ENCODE data around the gene ZNF576. TPM values are rescaled to one million over a fixed set of nuclear protein-coding genes. Genes with fewer than 3 reads are reported as not detected.
"Not testable (repeated sequence)": the region's sequence is repeated elsewhere in the genome, so short reads cannot be mapped to it uniquely, and the experiment has no call there.

The ZNF576 gene
- total RNA-seq, 1 donor from 2014 or later, result 17.3 TPM

GRCh38 chr19:43586346-43586745 lies 10.0 kb upstream of the ZNF576 start:
- H3K9me3 Mint-ChIP-seq, result no peaks in the 10 kb centered on the region
- peaks cover 31% of the 10 kb centered on the region for H3K36me3 Mint-ChIP-seq
- H3K27ac Mint-ChIP-seq, result no peak overlapping the region
- no peaks in the 10 kb centered on the region for H3K27me3 Mint-ChIP-seq
- no peak overlapping the region for H3K4me3 Mint-ChIP-seq
- no peak for DNase-seq (ENCODE audit: extremely low spot score, unreplicated experiment)
- no peak for TF ChIP-seq CTCF (conservative IDR thresholded peaks at IDR 0.05)
- H3K4me1 Mint-ChIP-seq (ENCODE audit: unreplicated experiment), result peaks cover 18% of the 10 kb centered on the region

GRCh38 chr19:43587029-43587428 lies 9.4 kb upstream of the ZNF576 start:
- H3K27ac Mint-ChIP-seq, result not testable (repeated sequence)

GRCh38 chr19:43589277-43589676 lies 7.1 kb upstream of the ZNF576 start:
- Mint-ChIP-seq H3K4me1 (ENCODE audit: unreplicated experiment) (peaks cover 14% of the 10 kb centered on the region), H3K4me3 (no peak overlapping the region), H3K9me3 (no peaks in the 10 kb centered on the region), H3K27me3 (no peaks in the 10 kb centered on the region), H3K36me3 (peaks cover 37% of the 10 kb centered on the region), H3K27ac (no peak overlapping the region)
- no peak for DNase-seq (ENCODE audit: extremely low spot score, unreplicated experiment)
- TF ChIP-seq CTCF (conservative IDR thresholded peaks at IDR 0.05), result no peak

More at GRCh38 chr19:43587029-43587428, 9.4 kb upstream of the ZNF576 start:
- H3K9me3 Mint-ChIP-seq; H3K4me3 Mint-ChIP-seq; DNase-seq (ENCODE audit: extremely low spot score, unreplicated experiment); H3K27me3 Mint-ChIP-seq: not testable (repeated sequence)
- Mint-ChIP-seq H3K4me1 (ENCODE audit: unreplicated experiment) (peaks cover 12% of the 10 kb centered on the region), H3K36me3 (peaks cover 31% of the 10 kb centered on the region)

- H3K36me3 Mint-ChIP-seq, result peaks cover 35% of the 10 kb centered on the region
- H3K4me3 Mint-ChIP-seq, result no peak overlapping the region
- H3K9me3 Mint-ChIP-seq, result no peaks in the 10 kb centered on the region
- no peak overlapping the region for H3K27ac Mint-ChIP-seq
- DNase-seq (ENCODE audit: extremely low spot score, unreplicated experiment), result no peak
- TF ChIP-seq CTCF (conservative IDR thresholded peaks at IDR 0.05), result no peak
- H3K4me1 Mint-ChIP-seq (ENCODE audit: unreplicated experiment), result peaks cover 10% of the 10 kb centered on the region
- no peaks in the 10 kb centered on the region for H3K27me3 Mint-ChIP-seq
Measured at GRCh38 chr19:43589678-43590077, 6.7 kb upstream of the ZNF576 start.

- Mint-ChIP-seq H3K27ac (no peak overlapping the region), H3K27me3 (peaks cover 2% of the 10 kb centered on the region), H3K36me3 (peaks cover 25% of the 10 kb centered on the region), H3K4me1 (ENCODE audit: unreplicated experiment) (peaks cover 15% of the 10 kb centered on the region), H3K9me3 (no peaks in the 10 kb centered on the region), H3K4me3 (no peak overlapping the region)
- TF ChIP-seq CTCF (conservative IDR thresholded peaks at IDR 0.05), result no peak
- DNase-seq (ENCODE audit: extremely low spot score, unreplicated experiment), result no peak
Measured at GRCh38 chr19:43591904-43592772, 4.3 kb upstream of the ZNF576 start.

GRCh38 chr19:43592800-43593350 lies 3.5 kb upstream of the ZNF576 start:
- no peak for DNase-seq (ENCODE audit: extremely low spot score, unreplicated experiment)
- Mint-ChIP-seq H3K4me1 (ENCODE audit: unreplicated experiment) (peaks cover 22% of the 10 kb centered on the region), H3K9me3 (no peaks in the 10 kb centered on the region), H3K27me3 (peaks cover 2% of the 10 kb centered on the region), H3K27ac (peak overlapping the region; percentile 93), H3K4me3 (no peak overlapping the region), H3K36me3 (peaks cover 25% of the 10 kb centered on the region)
- TF ChIP-seq CTCF (conservative IDR thresholded peaks at IDR 0.05), result no peak
